SU-DHL-6 (cell line): ENCODE results near the gene MAPK8.

Source experiments
- H2AFZ ChIP-seq: fragments of 200-600 bp; sonication (generic); 2 replicates; pipeline ENCODE4 v1.6.1; 2014; ENCODE audit warnings: low read depth, mild to moderate bottlenecking, moderate library complexity, mixed read lengths, antibody characterized with exemption, low read length; ENCODE audit not compliant: severe bottlenecking
- H3F3A ChIP-seq: fragments of 200-600 bp; shearing (Covaris generic); 2 replicates; pipeline ENCODE4 v1.6.0; 2016; ENCODE audit warnings: antibody characterized with exemption, mild to moderate bottlenecking; ENCODE audit not compliant: insufficient read depth
- H3K27ac ChIP-seq: fragments of 200-600 bp; sonication (generic); 2 replicates; pipeline ENCODE4 v1.5.1; 2016; ENCODE audit warnings: low read depth, mild to moderate bottlenecking, low read length, moderate library complexity, mixed read lengths
- H3K27me3 ChIP-seq: fragments of 200-600 bp; sonication (generic), shearing (Covaris generic); 2 replicates; pipeline ENCODE4 v1.6.0; 2014; ENCODE audit warnings: mild to moderate bottlenecking, low read length
- H3K36me3 ChIP-seq: fragments of 200-600 bp; sonication (generic); 2 replicates; pipeline ENCODE4 v1.6.1; 2014; ENCODE audit warnings: mild to moderate bottlenecking, low read length, mixed read lengths
- H3K4me2 ChIP-seq: fragments of 300-600, 200-600 bp; shearing (Covaris generic), sonication (generic); 2 replicates; pipeline ENCODE4 v1.6.0; 2014; ENCODE audit warnings: low read length, low read depth, mild to moderate bottlenecking; ENCODE audit not compliant: poor library complexity, severe bottlenecking
- H3K4me3 ChIP-seq: fragments of 200-600 bp; sonication (generic); 2 replicates; pipeline ENCODE4 v1.5.1; 2014; ENCODE audit warnings: antibody characterized with exemption, low read length, mild to moderate bottlenecking, mixed read lengths; ENCODE audit not compliant: insufficient read depth, poor library complexity, severe bottlenecking
- H3K79me2 ChIP-seq: fragments of 200-600 bp; sonication (generic); 2 replicates; pipeline ENCODE4 v1.6.1; 2014; ENCODE audit warnings: mild to moderate bottlenecking, low read length, moderate library complexity; ENCODE audit not compliant: insufficient read depth
- H3K9ac ChIP-seq: fragments of 200-600 bp; sonication (generic); 2 replicates; pipeline ENCODE4 v1.7.0; 2014; ENCODE audit warnings: mild to moderate bottlenecking, low read length
- H3K9me2 ChIP-seq: fragments of 200-600 bp; sonication (generic); replicated peaks from 2 replicates; pipeline ENCODE4 v1.6.1; 2014; ENCODE audit warnings: low read length; ENCODE audit not compliant: insufficient read depth
- H3K9me3 ChIP-seq: fragments of 200-600 bp; sonication (generic); 2 replicates; pipeline ENCODE4 v1.6.1; 2014; ENCODE audit warnings: low read length, mixed read lengths; ENCODE audit not compliant: insufficient read depth
- H4K20me1 ChIP-seq: fragments of 200-600 bp; sonication (generic); 2 replicates; pipeline ENCODE4 v1.6.1; 2014; ENCODE audit warnings: low read depth, mild to moderate bottlenecking, antibody characterized with exemption, low read length, moderate library complexity, mixed read lengths
- CTCF ChIP-seq: fragments of 200-600 bp; sonication (generic); IDR thresholded peaks from one replicate; pipeline ENCODE4 v1.5.1; 2017; ENCODE audit warnings: antibody characterized with exemption, mild to moderate bottlenecking, low read length, moderate library complexity; ENCODE audit not compliant: insufficient read depth, poor library complexity, severe bottlenecking
- EZH2phosphoT487 ChIP-seq: fragments of 200-600 bp; sonication (generic), shearing (Covaris generic); conservative IDR thresholded peaks from 2 replicates; pipeline ENCODE4 v1.6.1; 2018; ENCODE audit warnings: mild to moderate bottlenecking, antibody characterized with exemption, low read length, moderate library complexity, mixed read lengths

MAPK8 gene

GRCh38 chr10:48316236-48316635, 9.8 kb downstream of the MAPK8 start:
- H3K27me3 ChIP-seq: no peaks in the 10 kb centered on the region
- H3K9ac ChIP-seq: no peak overlapping the region
- peaks cover 17% of the 10 kb centered on the region for H4K20me1 ChIP-seq
- TF ChIP-seq EZH2phosphoT487 (no peak), CTCF (no peak)
- no peak overlapping the region for H3K4me2 ChIP-seq
- H3K9me3 ChIP-seq: no peaks in the 10 kb centered on the region
- no peak overlapping the region for H3K4me3 ChIP-seq
- H3K79me2 ChIP-seq: no peaks in the 10 kb centered on the region
- no peak overlapping the region for H3K27ac ChIP-seq
- no peaks in the 10 kb centered on the region for H3K9me2 ChIP-seq
- H2AFZ ChIP-seq: no peak overlapping the region
- no peaks in the 10 kb centered on the region for H3F3A ChIP-seq
- H3K36me3 ChIP-seq: no peaks in the 10 kb centered on the region

- Histone ChIP-seq H3K36me3 (no peaks in the 10 kb centered on the region), H3K79me2 (no peaks in the 10 kb centered on the region), H3K4me3 (no peak overlapping the region), H3K4me2 (no peak overlapping the region), H3F3A (no peaks in the 10 kb centered on the region), H3K27ac (no peak overlapping the region), H3K27me3 (no peaks in the 10 kb centered on the region), H3K9me2 (no peaks in the 10 kb centered on the region), H3K9me3 (no peaks in the 10 kb centered on the region), H3K9ac (no peak overlapping the region), H4K20me1 (peaks cover 13% of the 10 kb centered on the region), H2AFZ (no peak overlapping the region)
- TF ChIP-seq EZH2phosphoT487 (no peak), CTCF (no peak)
These were observed 11.0 kb downstream of the MAPK8 start for GRCh38 chr10:48317321-48317990.

- Histone ChIP-seq H3K9me2 (no peaks in the 10 kb centered on the region), H3K36me3 (no peaks in the 10 kb centered on the region), H3K9ac (no peak overlapping the region), H3K79me2 (no peaks in the 10 kb centered on the region), H3F3A (no peaks in the 10 kb centered on the region), H2AFZ (no peak overlapping the region), H4K20me1 (peaks cover 4% of the 10 kb centered on the region; the same call in 1 of the 2 replicates), H3K4me3 (no peak overlapping the region), H3K4me2 (no peak overlapping the region), H3K27me3 (no peaks in the 10 kb centered on the region), H3K27ac (no peak overlapping the region), H3K9me3 (no peaks in the 10 kb centered on the region)
- no peak for TF ChIP-seq EZH2phosphoT487
- no peak for TF ChIP-seq CTCF
These were observed 15.5 kb downstream of the MAPK8 start for GRCh38 chr10:48322017-48322416.
